Stimulated activated CD4-positive, alpha-beta T cell treated with anti-CD3 and anti-CD28 coated beads, Interleukin-1b, Interleukin-23, amount 100 ng/mL, for 24 hours (primary cell): Measurements from ENCODE around the gene IL21R.

Experiments
- DNase-seq, 4 experiments: peaks; one replicate each; pipeline ENCODE4 v3.0.0-alpha.2; 2020; ENCODE audit warnings: low read depth in 4 of 4, low spot score in 1 of 4

IL21R gene

DNA sequence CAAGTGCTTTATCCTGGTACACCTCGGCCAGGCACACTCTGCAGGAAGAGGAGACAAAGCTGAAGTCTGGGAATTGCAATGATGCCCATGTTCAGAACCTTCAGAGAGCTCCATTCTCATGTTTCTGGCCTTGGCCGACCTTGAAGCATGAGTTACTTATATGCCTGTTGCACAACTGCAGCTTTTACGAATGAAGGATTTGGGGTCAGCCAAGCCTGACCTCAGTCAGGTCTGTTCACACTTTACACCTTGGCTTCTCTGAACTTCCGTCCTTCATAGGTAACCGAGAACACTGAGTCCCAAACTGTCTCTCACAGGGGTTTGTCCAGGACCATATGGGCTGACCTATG lies 81.1 kb downstream of the IL21R start:
- no peak for DNase-seq

DNA sequence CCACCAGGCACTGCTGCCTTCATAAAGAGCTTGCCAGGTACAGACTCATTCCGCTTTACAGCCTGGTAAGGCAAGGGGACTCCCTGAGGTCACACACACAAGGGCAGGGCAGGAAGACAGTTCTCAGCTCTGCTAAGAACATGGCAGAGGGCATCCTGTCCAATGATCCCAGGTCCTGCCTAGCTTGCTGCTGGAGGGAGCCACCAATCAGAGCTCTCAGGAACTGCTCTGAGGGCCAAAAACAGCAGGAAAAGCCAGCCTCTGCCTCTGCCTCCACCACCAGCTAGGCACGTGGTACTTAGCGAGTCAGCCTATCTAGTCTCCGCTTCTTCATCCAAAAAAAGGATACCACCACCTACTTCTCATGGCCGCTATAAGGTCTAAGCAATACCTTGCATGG lies 81.7 kb downstream of the IL21R start:
- DNase-seq = no peak

DNA sequence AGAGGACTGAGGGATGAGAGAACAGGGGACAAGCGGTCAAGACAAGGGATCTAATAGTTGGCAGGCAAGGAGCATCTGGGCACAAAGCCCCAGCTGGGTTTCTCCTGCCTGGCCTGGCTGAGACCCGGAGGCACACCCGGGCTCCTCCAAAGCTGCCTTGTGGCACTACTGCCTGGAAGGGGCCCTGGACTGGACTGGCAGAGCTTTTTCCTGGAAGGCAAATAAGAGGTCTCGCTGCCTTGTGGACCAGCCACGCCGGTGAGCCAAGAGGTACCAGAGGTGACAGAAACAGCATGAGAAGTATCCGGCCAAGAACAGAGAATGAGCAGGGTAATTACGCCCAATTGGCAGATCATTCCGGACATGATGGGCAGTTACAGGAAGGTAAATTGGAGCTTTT lies 83.2 kb downstream of the IL21R start:
- DNase-seq = no peak

DNA sequence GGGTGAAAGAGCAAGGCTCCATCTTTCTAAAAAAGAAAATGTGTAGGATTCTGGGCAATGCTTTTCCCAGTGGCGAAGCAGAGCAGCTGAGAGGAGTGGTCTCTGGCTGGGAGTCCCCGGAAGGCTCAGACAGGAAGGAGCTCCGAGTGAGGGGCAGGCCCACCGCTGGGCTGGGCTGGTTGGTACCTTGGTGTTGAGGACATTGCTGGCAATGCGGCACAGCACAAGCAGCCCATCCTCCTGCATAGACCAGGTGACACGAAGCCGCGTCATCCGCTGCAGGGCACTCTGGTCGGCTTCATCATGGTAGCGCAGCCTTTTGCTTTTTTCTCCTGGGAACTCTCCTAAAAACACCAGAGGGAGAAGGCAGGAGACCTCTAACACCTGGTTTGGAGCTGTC lies 83.8 kb downstream of the IL21R start:
- no peak for DNase-seq

DNA sequence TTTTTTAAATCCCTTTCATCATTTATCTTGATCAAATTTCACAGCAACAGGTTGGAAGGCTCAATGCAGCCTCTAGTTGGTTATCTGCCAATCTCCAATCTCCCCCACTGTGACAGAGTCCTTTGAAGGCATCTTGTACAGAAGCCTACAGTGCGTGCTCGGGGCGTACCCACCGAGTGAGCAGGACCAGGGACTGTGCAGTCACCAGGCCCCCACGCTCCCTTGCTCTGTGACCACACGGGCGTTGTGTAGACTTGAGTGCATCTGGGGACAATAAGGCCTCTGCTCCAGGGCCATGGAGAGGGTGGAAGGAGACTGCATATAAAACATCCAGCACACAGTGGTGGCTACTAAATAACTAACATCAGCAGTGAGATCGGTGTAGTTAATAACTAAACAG lies 84.4 kb downstream of the IL21R start:
- no peak for DNase-seq

DNA sequence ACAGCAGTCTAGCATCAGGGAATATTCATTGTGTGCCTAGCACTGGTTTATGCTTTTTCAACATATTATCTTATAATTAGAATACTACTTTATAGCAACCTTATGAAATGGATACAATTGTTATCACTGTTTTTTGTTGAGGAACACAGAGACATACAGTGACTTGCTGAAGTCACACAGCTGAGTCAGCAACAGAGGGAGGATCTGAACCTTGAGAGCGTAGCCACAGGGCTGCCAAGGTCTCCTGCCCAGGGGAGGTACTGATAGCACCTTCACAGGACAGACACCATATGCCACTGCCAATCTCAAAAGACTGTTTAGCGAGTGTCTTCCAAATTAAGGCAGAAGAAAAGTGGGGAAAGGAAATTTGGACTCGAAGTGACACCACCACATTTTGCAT lies 84.8 kb downstream of the IL21R start:
- no peak for DNase-seq

DNA sequence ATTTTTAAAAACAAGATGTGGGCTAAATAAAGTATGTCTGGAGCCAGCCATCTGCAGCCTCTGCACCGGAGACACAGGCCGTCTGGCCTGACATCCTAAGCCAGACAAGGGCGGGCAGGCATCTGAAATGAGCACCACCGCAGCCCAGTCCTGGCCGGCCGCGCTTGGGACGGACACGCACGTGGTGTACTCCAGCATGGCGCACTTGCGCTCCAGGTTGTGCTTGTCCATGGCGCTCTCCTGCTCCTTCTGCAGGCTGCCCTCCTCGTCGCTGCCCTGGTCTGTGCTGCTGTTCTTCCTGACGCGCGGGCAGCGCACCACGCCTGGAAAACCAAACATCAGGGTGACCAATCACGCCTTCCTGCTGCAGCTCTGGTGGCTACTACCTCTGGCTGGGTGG lies 87.4 kb downstream of the IL21R start:
- no peak for DNase-seq

DNA sequence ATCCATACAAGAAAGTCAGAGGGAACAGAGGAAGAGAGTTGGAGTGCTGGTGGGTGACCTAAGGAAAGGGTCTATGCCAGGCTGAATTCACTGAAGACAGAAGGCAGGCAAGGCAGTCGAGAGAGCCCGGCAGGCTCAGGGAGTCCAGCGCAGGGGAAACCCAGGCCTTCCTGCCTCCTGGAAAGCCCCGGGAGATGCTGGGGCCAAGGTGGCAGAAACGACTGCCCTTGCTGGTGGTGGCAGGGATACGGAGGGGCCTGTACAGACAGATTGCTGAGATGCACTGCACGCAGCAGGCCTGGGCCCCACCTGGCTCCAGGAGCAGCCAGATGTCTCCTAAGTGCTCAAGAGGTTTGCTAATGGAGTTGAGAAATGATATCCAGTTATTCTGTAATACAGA lies 87.9 kb downstream of the IL21R start:
- no peak for DNase-seq

DNA sequence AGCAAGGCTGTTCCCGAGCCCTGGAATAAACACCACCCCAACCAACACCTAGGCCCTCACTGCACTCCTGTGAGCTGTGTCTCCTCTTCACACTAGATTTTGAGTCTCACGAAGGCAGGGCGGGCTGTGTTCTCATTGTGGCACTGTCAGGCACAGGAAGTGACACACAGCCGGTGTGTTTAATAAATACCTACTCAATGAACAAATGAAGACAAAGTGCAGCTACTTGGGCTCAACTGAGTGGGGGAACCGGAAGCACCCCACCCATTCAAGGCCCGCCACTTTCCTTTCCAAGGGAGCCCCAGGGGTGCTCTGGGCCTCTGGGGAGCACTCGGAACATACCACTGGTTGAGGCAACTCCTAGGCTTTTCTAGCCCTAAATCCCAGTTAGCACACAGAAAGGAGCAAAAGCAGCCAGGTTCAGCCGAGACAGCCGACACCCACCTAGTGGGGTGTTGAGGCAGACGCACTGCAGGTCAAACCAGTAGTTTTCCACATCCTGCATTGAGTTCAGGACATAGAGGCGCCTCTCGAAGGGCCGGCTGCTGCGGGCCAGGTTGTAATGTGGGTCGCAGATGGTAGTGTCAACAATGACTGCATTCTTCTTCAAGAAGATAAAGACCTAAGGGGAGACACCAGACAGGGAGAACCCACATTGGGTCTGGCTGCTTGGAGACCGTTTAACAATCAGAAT lies 90.1 kb downstream of the IL21R start:
- no peak for DNase-seq

DNA sequence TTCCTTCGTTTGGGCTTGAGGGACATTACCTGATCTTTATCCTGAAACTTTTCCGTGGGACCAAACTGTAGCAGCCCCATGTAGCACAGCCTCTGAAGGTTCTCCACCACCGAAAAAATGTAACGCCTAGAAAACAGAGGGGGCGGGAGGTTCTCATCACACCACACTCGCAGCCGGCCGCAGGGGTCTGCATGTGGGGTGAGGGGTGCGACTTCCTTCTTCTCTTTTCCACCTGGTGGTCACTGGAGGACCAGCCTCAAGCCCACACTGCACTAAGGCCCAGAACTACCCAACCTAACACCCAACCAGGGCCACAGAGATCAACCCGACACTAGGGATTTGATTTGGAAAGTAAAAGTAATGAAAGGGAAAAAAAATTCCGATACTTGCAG lies 90.6 kb downstream of the IL21R start:
- DNase-seq = no peak

DNA sequence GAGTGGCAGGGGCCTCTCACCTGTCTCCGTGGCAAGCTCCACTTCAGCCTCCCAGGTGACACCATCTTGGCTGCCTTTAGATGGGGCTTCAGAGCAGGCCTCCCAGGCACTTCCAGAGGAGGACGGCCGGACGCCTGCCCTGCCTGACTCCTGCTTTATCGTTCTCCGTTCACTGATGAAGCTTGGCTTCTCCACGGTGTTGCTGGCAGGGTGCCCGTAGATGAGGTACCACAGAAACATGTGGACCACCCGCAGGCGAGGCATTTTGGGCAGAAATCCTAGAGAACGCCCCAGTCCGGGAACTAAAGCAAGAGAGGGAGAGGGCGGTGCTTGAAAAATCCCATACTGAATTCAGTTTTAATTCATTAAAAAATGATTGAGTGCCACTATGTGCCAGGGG lies 93.2 kb downstream of the IL21R start:
- no peak for DNase-seq

DNA sequence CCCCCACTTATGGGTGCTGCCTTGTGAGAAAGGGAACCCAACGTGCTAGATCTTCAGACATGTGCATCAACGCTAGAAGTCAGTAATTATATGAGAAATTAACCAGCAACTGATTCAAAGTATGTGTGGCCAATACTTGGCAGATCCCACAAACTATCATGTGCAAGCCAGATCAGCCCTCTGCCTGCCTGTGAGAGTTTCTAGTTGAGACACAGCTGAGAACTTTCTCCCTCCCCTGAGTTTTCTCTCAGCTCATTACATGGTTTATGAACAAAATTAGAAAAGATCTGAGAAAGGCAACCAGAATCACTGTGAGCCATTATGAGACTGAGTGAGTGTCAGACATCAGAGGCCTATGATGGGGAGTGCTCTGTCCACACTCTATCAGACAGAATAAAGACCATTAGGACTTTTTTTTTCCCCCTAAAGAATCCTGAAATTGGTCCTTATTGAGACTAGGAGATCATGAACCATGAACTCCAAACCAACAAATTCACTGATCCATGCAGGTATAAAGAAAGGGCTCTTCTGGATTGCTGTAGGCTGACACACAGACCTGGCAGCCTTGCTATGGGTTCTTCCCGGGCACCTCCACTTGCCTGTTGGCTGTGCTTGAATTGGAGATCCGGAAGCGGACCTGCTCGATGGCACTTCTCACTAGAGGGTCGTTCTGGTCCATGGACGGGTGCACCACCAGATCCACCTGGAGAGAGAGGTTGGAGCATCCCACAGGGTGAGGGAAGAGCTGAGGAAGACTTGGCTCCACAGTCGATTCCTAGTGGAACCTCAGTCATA lies 96.3 kb downstream of the IL21R start:
- no peak for DNase-seq

DNA sequence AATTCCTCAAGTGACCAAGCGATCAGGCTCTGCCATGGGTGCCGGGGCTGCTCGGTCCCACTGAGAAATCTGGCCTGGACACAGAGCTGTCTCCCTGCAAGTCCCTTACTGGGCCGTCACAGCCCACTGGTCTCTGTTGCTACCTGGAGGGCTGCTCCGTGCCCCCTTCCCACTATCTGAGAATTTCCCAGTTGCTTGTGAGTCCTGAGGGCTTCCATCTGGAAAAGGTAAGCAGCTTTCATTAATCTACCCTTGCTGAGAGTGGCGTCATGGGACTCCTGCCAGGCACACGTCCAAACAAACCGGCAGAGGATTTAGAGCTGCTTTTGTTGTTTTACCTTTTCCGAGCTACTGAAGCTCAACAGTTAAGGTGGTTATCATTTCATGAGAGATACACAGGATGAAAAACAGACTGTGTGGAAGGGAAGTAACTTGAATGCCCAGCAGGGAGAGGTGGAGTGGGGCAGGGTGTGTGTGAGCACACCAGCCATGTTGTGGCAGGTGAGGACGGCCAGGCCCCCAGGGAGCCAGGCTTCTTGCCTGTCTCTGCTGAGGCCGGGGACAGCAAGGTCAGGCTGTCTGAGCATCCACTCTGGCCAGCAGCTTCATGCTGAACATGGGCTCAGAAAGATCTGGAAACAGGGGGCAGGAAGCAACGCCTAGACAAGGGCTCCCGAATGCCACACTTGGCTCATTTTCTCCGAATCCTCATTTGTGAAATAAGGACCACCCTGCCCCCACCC lies 97.1 kb downstream of the IL21R start:
- no peak for DNase-seq

DNA sequence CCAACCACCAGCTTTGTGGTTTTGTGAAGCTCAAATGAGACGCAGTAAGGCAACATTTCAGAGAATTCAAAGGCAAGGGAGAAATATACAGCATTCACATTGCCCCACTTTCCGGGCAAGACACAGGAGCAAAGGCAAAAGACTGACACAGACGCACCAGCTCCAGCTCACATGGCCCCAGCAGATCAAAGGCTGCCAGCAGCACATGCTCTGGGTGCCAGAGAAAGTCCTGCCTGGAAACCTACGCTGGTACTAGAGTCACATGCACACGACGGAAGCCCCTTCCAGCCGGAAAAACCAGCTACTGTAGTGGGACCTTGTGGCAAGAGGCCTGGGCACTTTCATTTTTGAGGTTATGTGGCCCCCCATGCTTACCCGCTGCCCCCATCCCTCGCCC lies 97.7 kb downstream of the IL21R start:
- DNase-seq = no peak

DNA sequence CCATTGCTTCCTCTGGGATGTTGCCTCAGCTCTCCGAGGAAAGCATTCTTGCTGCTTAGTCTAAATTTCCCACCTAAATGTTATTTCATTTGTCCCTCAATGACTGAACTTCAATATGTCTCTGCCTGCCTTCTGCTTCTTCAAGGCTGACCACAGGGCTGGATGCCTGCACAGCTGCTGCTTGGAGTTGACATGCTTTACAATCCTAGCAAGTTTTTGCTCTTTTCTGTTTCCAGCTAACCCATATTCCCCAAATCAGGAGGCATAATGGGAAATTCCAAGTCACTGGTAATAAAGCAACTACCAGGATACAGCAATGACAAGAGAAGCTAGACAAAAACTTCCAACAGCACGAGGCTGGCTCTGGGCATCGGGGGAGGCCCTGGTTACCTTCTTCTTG lies 98.8 kb downstream of the IL21R start:
- DNase-seq = no peak
